ENCODE measurements around the gene STARD3.
A peak's percentile ranks its signal among the peaks of the same experiment; 100 is the strongest.

Gene STARD3

DNA sequence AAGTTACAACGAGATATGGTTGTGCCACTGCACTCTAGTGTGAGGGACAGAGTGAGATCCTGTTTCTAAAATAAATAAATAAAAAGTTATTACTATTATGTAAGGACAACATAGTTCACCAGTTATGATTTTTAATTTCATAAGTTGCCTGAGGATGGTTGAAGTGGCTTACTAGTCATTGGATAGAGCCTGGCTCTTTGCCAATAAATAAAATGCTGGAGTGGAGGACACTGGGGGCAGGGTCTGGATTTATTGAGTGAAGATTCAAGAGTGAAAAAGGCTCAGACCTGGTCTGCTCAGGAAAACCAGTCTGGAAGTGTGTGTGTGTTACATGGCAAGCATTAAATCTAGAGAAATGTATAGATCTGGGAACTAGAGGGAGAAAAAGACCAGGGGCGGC, 2.1 kb downstream of the STARD3 start:
- no peak for DNase-seq (ENCODE audit: low spot score)

DNA sequence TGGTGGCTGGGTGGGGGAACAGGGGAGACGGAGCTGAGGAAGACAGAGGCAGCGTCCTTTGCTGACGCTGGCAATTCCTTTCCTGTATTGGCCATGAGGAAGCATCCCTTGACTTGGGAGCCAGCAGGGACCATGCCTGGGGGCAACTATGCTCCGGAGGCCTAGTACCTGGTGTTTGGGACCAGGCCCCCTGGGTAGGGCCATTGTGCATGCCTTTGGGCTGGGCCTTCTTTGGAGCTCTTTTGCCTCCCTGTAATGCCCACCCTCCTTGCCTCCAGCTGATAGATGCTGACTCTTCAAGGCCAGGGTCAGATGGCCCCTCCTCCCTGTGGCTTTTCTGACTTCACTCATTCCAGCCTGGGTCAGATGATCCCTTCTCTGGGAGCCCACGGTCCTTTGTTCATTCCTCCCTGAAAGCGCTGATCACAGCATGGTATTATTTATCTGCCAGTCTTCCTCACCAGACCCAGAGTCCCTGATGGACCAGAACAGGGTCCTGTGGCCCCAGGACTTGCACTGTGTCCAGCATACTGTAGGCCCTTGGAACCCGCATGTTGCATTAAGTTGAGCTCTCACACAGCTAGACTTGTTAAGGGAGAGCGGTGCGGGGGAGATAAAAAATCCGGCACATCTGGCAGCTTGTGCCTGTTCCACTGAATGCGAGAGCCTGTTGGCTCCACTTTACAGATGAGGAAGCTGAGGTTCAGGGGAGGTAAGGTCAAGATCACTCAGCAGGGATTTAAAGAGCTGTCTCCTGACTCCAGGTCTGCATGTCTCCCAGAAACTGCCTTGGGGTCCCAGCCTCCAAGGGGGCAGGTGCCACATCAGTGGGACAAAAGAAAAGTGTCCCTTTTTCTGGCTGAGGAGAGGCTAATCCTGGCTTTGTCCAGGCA, 2.9 kb downstream of the STARD3 start:
- DNase-seq (ENCODE audit: low spot score): no peak

DNA sequence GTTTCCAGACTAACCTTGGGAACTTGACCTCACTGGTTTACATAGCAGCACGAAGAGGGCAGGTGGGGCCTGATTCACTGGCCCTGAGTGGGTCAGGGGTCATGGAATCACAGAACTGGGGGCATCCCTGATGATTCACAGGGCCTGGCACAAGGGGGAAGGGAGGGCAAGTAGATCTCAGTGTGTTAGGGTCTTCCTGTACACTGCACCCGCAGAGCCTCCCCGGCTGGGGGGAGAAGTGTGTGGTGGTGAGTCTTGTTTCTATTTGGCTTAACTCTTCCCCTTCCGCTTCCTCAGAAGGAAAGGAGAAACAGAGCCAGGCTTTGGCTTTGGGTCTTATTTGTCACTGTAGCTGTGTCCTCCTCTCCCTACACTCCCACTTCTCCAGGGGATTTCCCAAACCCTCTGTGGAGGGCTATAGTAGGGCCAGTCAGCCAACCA, 3.7 kb downstream of the STARD3 start:
- DNase-seq (ENCODE audit: low spot score): no peak

DNA sequence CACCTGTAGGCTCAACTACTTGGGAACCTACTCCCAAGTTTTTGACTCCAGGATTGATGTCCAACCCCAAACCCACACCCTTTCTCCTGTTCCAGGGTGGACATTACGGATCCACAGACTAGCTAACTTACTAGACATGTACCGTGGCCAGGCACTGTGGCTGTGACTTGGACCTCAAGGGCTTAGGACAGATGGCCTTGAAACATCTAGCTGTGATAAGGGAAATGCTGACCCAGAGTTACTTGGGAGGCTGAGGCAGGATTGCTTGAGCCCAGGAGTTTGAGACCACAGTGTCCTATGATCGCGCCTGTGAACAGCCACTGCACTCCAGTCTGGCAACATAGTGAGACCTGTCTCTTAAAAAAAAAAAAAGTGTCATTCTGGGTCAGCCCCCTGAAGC, 4.2 kb downstream of the STARD3 start:
- no peak for DNase-seq (ENCODE audit: low spot score)

DNA sequence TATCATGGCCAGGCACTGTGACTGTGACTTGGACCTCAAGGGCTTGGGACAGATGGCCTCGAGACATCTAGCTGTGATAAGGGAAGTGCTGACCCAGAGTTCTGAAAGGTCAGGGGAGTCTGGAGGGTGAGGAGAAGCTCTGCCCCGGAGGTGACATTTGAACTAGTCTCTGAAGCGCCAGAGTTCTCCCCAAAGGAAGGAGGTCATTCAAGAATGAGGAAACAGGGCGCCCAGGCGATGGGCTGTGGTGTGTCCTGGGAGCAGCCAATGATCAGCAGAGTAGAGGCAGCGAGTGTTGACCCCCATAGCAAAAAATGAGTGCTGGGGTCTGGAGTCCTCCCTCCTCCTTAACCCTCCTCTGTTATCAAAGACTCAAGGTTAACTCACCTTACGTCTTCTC, 4.9 kb downstream of the STARD3 start:
- DNase-seq (ENCODE audit: low spot score): no peak

DNA sequence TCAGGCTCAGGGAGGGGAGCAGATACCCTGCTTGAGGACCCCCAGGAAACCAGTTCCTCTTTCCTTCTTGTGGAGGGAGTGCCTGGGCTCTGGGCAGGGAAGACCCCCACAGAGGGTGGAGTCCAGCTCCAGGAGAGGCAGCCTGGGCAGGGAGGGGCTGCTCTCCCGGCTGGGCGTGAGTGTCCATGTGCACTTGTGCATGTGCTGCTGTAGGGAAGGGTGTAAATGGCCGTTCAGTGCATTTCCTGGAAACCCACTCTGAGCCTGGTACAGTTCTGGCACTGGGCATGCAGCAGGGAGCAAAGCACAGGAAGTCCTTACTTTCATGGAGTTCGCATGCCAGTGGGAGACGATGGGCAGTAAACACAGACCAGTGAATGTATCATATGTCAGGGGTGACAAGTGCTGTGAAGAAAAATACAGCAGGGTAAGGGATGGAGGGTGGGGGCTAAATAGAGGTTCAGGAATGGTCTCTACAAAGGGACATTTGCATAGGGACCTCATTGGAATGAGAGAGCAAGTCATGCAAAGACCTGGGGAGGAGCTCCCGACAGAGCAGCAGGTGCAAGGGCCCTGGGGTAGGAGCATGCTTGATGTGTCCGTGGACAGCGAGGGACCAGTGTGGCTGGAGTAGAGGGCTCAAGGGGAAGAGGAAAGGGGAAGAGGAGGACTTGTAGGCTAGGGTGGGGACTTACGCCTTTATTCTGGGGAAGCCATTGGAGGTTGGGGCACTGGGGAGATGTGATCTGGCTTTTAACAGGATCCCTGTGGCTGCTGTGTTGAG, 5.5 kb downstream of the STARD3 start:
- no peak for DNase-seq (ENCODE audit: low spot score)

DNA sequence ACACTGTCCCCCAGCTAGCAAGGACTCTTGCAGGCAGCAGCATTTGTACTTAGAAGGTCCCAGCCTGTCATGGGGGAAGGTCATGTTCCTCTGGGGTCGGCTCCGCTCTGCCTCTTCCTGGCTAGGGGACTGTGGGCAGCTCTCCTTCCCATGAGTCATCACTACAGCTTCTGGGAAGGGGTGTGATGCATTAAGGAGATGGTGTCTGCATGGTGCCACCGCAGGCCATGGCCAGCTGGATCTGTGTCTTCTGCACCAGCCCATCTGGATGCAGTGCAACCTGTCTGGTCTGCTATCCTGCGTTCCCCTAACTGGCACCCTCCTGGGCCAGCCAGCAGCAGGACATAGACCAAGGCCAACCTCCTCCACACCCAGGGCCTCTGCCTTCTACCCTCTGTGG, 6.3 kb downstream of the STARD3 start:
- DNase-seq (ENCODE audit: low spot score): no peak

DNA sequence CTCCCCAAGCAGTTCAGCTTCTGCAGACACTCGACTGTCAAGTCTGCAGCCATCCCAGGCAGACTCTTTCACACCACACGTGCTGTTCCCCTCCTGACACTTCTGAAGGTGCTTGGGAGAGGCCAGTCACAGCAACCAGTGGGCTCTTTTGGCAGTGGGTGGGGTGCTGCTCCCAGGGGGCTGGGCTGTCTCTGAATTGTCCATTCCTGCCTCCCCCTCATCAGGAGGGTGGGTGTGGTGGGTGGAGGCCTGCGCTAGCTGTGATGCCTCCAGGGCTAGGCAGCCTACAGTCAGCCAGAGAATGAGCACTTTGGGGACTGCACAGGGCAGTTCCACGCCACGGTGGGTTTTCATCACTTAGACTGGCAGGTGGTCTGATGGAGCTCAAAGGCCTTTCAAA, 10.3 kb downstream of the STARD3 start:
- DNase-seq (ENCODE audit: low spot score): no peak

DNA sequence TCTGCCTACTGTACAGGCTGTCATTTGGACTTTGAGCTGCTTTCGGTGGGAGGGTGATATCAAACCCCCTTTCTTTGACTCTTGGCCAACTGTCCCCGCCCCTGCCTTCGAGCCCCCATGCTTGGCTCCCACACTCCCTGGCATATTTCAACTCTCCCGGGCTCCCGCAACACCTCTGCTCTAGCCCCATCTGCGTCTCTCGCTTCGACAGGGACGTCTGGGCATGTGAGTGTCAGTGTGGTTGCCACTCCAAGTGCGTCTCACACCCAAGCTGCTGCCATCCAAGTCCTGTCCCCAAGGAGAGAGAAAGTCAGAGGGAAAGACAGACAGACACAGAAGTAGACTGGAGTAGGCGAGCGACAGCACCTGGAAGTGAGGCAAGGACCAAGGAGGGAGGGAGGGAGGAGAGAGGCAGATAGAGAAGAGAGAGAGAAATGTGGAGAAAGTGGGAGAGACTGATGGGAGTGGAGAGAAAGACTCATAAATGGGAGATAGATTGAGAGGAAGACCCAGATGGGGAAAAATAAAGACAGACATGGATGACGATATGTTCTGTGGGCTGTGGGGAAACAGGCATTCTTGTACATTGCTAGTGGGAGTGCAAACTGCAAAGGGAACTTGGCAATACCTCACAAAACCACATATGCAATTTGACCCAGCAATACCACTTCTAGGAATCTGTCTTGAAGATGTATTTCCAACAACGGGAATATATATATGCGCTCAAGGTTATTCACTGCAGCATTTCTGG, 11.8 kb downstream of the STARD3 start:
- no peak for DNase-seq (ENCODE audit: low spot score)

DNA sequence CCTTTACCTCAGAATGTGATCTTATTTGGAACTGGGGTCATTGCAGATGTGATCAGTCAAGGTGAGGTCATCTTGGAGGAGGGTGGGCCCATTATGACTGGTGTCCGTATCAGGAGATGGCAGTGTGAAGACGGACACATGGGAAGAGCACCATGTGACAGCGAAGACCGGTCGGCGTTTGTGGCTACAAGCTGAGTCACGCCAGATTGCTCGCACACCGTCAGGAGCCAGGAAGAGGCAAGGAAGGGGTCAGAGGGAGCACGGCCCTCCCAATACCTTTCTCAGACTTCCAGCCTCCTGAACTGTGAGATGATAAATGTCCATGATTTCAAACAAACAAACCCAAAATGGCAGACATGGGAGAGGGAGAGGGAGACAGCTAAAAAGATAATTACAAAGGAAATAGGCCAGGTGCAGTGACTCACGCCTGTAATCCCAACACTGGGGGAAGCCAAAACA, 13.2 kb downstream of the STARD3 start:
- DNase-seq (ENCODE audit: low spot score): no peak

DNA sequence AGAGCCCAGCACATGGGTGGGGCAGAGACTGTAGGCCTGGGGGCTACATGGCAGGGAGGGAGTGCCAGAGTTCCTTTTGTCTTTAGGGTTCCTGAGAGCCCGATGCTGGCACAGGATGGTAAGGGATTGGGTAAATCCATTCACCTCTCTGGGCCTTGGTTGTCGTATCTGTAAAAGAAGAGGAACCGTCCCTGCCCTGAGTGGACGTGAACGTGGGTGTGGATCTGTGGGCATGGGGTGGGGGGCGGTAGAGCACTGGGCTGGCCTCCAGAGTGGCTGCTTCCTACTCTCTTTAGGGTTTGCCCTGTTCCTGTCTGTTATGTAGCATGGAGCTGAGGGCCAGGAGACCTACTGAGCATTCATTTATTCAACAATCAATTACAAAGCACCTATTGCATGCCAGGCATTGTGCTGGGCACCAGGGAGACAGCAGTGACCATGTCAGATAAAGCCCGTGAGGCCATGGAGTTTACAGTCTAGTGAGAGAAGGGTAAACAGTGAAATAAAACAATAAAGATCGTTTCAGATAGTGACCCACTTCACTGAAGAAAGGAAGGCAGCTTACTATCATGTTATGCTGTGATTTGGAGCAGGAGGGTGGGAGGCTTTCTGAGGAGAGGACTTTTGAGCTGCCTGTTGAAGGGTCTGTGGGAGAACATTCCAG, 15.1 kb downstream of the STARD3 start:
- no peak for DNase-seq (ENCODE audit: low spot score)

DNA sequence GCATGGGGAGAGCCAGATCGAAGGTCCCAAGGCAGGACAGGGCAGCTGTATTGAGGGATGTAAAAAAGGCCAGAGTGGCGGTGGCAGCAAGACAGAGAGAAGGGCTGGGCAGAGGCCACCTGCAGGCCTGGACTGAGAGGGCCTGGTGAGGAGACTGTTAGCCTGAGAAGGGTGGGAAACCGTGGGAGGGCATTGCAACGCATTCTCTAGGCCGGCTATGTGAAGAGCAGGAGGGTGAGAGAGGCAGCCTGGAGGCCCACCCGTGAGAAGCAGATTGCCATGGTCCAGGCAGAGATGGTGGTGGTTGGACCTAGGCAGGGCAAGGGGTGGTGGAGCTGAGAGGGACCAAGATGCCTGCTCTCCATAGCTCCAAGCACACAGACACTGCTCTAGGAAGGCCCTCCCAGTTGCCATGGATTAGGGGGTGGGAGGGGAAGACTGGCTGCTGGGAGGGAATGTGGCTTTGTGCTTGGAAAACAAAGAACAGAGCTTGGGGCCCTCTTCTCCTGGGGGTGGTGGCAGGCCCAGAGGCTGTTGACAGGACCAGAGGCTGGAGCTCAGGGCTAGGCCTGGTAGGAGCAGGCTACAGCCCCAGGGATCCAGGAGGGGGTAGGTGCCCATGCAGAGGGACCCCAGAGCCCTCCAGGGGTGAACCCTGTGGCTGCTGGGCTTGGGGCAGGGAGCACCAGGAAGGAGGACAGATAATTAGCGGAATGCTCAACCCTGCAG, 15.8 kb downstream of the STARD3 start:
- DNase-seq (ENCODE audit: low spot score): no peak

DNA sequence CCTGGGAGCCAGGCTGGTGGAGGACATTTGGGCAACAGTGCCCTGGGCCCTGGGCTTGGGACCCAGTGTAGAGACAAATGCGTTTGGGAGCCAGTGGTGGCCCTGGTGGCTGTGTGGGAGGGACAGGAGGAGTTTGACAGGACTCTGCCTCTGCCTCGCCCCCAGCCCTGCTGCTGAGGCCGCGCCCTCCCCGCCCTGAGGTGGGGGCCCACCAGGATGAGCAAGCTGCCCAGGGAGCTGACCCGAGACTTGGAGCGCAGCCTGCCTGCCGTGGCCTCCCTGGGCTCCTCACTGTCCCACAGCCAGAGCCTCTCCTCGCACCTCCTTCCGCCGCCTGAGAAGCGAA, 16.3 kb downstream of the STARD3 start:
- no peak for DNase-seq (ENCODE audit: low spot score)

DNA sequence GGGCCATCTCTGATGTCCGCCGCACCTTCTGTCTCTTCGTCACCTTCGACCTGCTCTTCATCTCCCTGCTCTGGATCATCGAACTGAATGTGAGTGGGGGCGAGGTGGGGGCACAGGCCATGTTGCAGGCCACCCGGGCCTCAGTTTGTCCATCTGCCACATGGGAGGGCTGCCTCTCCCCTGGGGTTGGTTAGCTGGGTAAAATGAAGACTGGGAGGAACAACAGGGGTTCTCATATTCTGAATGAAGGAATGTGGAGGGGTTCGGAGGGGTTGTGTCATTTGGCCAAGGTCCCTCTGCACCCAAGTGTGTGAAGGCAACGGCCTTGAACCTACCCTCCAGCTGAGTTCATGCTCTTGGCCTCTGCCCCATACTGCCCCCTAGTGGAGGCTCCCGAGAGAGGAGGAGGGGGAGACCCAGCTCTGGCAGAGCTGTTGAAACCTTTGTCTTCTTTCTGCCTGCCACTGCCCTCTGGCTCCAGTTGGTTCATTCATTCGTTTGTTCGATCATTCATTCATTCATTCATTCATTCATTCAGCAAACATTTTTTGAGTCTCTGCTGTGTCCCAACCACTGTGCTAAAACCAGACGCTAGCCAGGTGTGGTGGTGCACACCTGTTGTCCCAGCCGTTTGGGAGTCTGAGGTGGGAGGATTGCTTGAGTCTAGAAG, 16.9 kb downstream of the STARD3 start:
- peak; percentile 80 for DNase-seq (ENCODE audit: low spot score)

DNA sequence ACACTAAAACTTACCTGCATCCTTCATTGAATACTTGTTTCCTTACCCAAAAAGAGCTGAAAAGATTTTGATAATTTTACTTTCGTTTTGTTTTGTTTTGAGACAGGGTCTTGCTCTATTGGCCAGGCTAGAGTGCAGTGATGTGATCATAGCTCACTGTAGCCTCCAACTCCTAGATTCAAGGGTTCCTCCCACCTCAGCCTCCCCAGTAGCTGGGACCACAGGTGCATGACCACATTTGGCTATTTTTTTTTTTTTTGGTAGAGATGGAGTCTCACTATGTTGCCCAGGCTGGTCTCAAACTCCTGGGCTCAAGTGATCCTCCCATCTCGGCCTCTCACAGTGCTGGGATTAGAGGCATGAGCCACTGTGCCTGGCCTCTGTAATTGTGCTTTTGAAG, 18.2 kb downstream of the STARD3 start:
- DNase-seq (ENCODE audit: low spot score): no peak

DNA sequence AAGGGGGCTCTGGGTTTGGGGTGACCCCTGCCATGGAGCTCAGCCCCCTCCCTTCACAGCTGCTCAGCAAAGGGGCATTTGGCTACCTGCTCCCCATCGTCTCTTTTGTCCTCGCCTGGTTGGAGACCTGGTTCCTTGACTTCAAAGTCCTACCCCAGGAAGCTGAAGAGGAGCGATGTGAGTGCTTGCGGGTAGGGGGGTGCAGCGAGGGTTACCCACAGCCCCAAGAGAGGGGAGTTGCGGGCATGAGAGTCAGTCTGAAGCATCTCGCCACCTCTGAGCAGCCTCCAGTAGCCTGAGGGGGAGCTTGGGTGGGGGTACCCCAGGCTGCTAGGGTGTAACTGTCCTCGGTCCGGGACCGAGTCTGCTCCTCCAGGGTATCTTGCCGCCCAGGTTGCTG, 21.4 kb downstream of the STARD3 start:
- DNase-seq (ENCODE audit: low spot score): no peak

DNA sequence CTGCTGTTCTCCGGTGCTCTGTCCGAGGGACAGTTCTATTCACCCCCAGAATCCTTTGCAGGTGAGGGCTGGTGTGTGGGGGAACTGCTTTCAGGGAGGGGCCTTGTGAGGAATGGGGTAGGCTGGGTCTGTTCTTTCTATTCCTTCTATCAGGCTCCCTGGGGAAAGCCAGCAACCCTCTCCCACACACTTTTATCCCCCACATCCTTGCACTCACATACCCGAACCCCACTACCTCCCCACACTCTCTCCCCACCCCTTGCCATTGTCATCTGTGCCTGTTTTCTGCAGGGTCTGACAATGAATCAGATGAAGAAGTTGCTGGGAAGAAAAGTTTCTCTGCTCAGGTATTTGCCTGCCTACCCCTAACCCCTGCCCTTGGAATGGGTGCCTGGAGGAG, 21.8 kb downstream of the STARD3 start:
- no peak for DNase-seq (ENCODE audit: low spot score)

DNA sequence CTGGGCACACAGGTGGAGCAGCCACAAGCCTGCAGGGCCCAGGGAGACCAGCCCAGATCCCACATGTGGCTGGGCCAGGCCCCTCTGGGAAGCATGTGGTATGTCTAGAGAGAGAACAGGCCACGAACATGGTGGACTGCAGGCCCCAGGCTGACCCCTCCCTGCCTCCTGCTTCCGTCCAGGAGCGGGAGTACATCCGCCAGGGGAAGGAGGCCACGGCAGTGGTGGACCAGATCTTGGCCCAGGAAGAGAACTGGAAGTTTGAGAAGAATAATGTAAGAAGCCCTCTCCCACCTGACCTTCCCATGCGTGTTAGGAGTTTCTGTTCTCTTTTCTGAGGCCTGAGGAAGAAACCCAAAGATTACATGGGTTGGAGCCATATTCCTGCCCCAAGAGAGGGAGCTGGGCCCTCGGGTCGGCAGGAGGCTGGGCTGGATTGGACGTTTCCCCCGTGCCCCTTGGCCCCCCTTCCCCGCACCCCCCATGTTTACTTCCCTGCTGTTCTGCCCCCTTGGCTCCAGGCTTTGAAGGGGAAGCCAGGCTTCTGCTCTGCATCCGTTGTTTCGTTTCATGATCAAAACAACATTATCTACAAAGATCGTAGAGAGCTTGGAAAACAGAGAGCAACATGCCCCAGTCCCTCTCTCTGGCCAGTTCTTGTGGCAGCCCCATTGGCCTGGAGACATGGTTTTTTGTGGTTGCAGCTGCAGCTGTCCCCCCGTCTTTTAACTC, 22.5 kb downstream of the STARD3 start:
- DNase-seq (ENCODE audit: low spot score): no peak

DNA sequence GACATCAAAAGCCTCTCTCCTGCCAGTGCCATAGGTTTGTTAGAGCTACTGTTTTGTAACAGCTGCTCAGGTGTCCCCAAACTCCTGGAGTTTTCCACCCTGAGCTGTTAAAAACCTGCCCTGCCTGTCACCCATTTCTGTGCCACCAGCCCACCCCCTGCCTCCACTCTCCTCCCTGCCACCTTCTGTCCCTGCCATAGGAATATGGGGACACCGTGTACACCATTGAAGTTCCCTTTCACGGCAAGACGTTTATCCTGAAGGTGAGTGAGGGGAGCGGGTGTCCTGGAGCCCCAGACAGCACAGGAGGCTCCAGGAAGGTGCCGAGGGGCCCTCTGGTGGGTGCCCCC, 23.0 kb downstream of the STARD3 start:
- DNase-seq (ENCODE audit: low spot score): no peak

All from CD4-positive, alpha-beta T cell treated with Interleukin-15 for 4 hours (primary cell).